ENCODE measurements around the gene STAC3. TPM values are rescaled to one million over a fixed set of nuclear protein-coding genes. Genes with fewer than 3 reads are reported as not detected.
"Not testable (repeated sequence)": the region's sequence is repeated elsewhere in the genome, so short reads cannot be mapped to it uniquely, and the experiment has no call there.

The STAC3 gene
- polyA plus RNA-seq (ENCODE audit: insufficient read length in 10 of 10) = 100 to 1,000 TPM; 248 to 457 (median 368) TPM
- long read RNA-seq, donor 1, transcript STAC3-203 (3 exons, 551 nt) = major isoform, 24 of 83 reads
- long read RNA-seq, donor 1, transcript STAC3-201 (12 exons, 1,656 nt) = minor isoform, 7 of 83 reads
- long read RNA-seq, donor 1, partial matches to known transcripts = 48 of 83 reads
- long read RNA-seq, donor 1, other reads (novel, unspliced or antisense) = 0 of 83 reads
- long read RNA-seq, donor 2, transcript STAC3-203 (3 exons, 551 nt) = major isoform, 22 of 55 reads
- long read RNA-seq, donor 2, partial matches to known transcripts = 28 of 55 reads
- long read RNA-seq, donor 2, other reads (novel, unspliced or antisense) = 0 of 55 reads
- long read RNA-seq, donor 3 = 0 reads
- long read RNA-seq, donor 4, transcript STAC3-201 (12 exons, 1,656 nt) = major isoform, 17 of 37 reads
- long read RNA-seq, donor 4, partial matches to known transcripts = 13 of 37 reads
- long read RNA-seq, donor 4, other reads (novel, unspliced or antisense) = 0 of 37 reads
- long read RNA-seq, donor 5, transcript STAC3-203 (3 exons, 551 nt) = major isoform, 29 of 99 reads
- long read RNA-seq, donor 5, partial matches to known transcripts = 61 of 99 reads
- long read RNA-seq, donor 5, other reads (novel, unspliced or antisense) = 0 of 99 reads
- long read RNA-seq, donor 6, transcript STAC3-203 (3 exons, 551 nt) = major isoform, 26 of 85 reads
- long read RNA-seq, donor 6, transcript STAC3-201 (12 exons, 1,656 nt) = minor isoform, 10 of 85 reads
- long read RNA-seq, donor 6, partial matches to known transcripts = 45 of 85 reads
- long read RNA-seq, donor 6, other reads (novel, unspliced or antisense) = 0 of 85 reads
- long read RNA-seq, donor 7, transcript STAC3-203 (3 exons, 551 nt) = major isoform, 10 of 42 reads
- long read RNA-seq, donor 7, transcript STAC3-201 (12 exons, 1,656 nt) = major isoform, 10 of 42 reads
- long read RNA-seq, donor 7, partial matches to known transcripts = 17 of 42 reads
- long read RNA-seq, donor 7, other reads (novel, unspliced or antisense) = 0 of 42 reads
- long read RNA-seq, donor 8, transcript STAC3-203 (3 exons, 551 nt) = major isoform, 13 of 22 reads
- long read RNA-seq, donor 8, partial matches to known transcripts = 6 of 22 reads
- long read RNA-seq, donor 8, other reads (novel, unspliced or antisense) = 0 of 22 reads
- long read RNA-seq, donor 9, partial matches to known transcripts = 0 of 2 reads
- long read RNA-seq, donor 9, other reads (novel, unspliced or antisense) = 0 of 2 reads

- DNase-seq = peak in 2 of 3 donors; percentile 67 to 71
These were observed at the start of gene STAC3 for GRCh38 chr12:57250956-57251355. Gene STAC3 (minus strand): TSS chr12:57251187. CDS start chr12:57249636, 1,551 bp downstream.

- DNase-seq = no peak
These were observed 48.6 kb upstream of the STAC3 start for GRCh38 chr12:57299514-57300016.

GRCh38 chr12:57296291-57296690 lies 45.3 kb upstream of the STAC3 start:
- DNase-seq = no peak

GRCh38 chr12:57282073-57282472 lies 31.1 kb upstream of the STAC3 start:
- not testable (repeated sequence) for DNase-seq

GRCh38 chr12:57280211-57281062 lies 29.4 kb upstream of the STAC3 start:
- peak in 1 of 3 donors; percentile 88 for DNase-seq

- no peak for DNase-seq
These were observed 27.7 kb upstream of the STAC3 start for GRCh38 chr12:57278465-57279381.

GRCh38 chr12:57276935-57277563 lies 26.1 kb upstream of the STAC3 start:
- DNase-seq = no peak

- DNase-seq = not testable (repeated sequence)
These were observed 25.2 kb upstream of the STAC3 start for GRCh38 chr12:57276233-57276632.

GRCh38 chr12:57273516-57273915 lies 22.5 kb upstream of the STAC3 start:
- DNase-seq = no peak

GRCh38 chr12:57272337-57273151 lies 21.6 kb upstream of the STAC3 start:
- DNase-seq = peak in 2 of 3 donors; percentile 33 to 45

GRCh38 chr12:57270966-57271470 lies 20.0 kb upstream of the STAC3 start:
- no peak for DNase-seq

- no peak for DNase-seq
These were observed 17.3 kb upstream of the STAC3 start for GRCh38 chr12:57268264-57268663.

- no peak for DNase-seq
These were observed 15.7 kb upstream of the STAC3 start for GRCh38 chr12:57266681-57267080.

GRCh38 chr12:57263096-57263495 lies 12.1 kb upstream of the STAC3 start:
- no peak for DNase-seq

GRCh38 chr12:57262126-57262822 lies 11.3 kb upstream of the STAC3 start:
- DNase-seq = no peak

- DNase-seq = no peak
These were observed 10.5 kb upstream of the STAC3 start for GRCh38 chr12:57261428-57261865.

- no peak for DNase-seq
These were observed 9.4 kb upstream of the STAC3 start for GRCh38 chr12:57260366-57260765.

All from muscle of back (tissue), 13 donors.